GM18868 (cell line): ENCODE measurements around the gene VANGL2.

ENCODE experiments used
- ATAC-seq: cut with Tn5 transposase; IDR thresholded peaks from one replicate; pipeline ENCODE4 v1.9.1; 2021; ENCODE audit warnings: mild to moderate bottlenecking, moderate library complexity; ENCODE audit not compliant: unreplicated experiment

The VANGL2 gene

DNA sequence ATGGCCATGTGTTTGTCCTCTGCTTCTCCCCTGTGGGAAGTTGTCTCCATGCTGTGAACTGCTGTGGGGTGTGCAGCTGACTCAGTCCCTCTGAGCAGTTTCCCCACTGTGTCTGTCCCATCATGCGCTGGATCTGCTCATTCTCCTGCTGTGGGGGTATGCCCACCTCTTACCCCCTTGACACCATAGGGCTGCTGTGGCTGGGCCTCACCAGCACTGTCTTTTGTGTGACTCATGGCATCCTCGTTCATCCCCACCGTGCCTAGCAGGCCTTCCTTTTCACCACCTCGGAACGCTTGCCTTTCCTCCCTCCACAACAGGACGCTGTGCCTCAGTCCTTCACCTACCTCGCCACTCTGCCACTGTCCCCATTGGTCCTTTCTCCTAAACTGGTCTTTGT lies 27.3 kb downstream of the VANGL2 start:
- no peak for ATAC-seq

DNA sequence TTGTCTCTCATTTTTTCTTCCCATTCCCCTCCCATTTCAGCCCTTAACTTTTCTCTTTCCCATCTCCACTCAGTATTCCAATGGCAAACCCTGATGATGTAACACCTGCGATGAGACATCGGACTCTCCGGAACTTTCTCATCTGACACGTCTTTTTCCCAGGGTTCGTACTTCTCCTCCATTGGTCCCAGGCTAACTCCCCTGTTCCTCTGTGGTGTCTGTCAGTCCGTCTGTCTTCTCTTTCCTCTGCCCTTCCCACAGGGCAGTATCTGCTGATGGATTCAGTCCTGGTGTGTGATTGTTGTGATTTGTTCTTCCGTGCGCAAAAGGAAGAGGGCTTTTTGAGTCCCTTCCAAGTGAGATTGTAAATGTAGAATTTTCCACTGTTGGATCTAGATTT lies 27.7 kb downstream of the VANGL2 start:
- no peak for ATAC-seq

DNA sequence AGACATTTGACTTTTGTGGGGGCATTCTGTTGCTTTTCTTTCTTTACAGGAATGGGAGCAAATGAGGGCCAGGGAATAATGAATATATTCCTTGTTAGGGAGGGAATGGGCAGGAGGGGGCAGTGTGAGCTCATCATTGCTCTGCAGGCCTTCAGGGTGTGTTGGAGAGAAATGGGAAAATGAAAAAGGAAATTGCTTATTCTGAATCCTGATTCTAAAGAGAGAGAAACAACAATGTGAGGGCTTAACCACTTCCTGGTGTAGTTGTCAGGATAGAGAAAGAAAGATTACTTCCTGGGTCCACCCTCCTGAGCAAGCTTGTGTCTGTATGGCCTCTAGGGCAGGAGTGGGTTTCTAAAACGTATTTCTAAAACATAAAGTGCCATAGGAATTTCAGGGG lies 28.3 kb downstream of the VANGL2 start:
- peak; percentile 25 for ATAC-seq

DNA sequence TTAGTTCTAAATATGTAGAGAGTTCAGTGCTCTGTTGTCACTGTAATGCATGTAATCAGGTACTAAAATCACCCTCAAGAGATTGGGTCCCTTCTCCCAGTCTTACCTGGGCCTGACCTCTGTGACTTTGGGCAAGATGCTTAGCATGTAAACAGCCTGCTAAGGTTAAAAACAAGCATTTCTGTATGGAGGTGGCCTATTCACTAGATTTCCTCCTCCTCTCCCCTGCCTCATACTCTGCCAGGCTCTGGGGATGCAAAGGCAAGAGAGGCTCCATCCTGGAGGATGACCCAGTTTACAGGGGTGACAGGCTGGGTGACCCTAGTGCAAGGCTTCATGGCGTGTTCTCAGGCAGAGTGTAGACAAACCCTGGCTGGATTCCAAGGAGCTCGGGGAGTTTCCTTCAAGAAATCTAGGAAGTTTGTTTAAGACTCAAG lies 28.8 kb downstream of the VANGL2 start:
- peak; percentile 16 for ATAC-seq

DNA sequence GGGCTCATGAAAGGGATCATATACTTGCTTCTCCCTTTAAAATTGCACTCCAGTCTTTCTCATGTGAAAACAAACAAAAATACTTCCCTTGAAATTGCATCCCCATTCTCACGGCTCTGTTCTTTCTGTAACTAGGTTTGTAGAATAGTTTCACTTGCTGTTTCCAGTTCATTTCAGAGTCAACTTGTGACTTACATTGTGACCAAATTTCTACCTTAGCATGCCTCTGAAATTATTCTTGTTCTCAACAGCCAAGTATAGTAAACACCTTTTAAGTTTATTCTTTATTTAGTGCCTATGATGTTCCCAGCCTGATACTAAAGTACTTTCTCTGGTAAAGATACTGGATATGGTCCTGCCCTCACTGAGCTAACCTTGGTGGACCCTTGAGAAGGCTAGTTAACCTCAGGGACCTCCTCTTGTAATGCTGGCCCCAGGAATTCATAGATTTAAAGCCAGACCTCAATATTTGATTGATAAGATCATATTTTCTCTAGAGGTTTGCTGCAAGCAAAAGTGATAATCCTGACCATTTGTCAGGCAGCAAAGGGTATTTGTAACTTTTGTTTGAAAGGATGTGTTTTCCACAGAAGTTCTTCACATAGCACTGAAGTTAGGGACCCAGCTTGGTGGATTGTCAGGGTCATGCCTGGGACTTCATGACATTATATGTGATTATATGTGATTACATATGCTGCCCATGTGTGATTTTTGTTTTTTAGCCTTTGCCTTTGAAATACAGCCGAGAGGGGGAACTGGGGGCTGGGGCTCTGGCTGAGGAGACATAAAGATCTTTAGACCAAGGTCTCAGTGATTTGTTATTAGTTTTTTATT lies 29.6 kb downstream of the VANGL2 start:
- peak; percentile 40 for ATAC-seq

DNA sequence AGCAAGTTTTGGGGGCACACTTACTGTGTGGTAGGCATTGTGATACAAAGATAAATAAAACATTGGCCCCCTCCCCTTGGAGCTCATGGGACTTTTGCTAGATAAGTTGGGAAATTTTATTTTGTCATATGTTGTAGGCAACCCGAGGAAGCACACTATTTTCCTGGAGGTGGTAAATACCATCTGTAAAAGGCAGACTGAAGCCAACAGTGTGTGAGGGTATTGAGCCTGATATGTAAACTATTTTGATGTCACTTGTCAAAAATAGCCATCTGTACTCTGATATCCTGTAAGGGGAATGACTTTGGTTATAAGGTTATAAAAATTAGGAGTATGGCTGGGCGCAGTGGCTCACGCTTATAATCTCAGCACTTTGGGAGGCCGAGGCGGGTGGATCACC lies 30.6 kb downstream of the VANGL2 start:
- ATAC-seq, result no peak

DNA sequence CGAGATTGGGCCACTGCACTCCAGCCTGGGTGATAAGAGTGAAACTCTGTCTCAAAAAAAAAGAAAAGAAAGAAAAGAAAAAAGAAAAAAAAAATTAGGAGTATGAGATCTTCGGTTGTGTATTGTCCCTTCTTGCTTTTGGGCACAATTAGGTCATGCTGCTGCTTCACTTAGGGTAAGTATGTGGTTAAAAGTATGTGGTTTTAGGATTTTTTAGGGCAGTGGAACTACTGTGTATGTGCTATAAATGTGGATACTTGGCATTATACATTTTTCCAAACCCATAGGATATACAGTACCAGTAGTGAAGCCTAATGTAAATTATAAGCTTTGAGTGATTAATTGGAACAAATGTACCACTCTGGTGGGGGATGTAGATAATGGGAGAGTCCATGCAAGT lies 31.2 kb downstream of the VANGL2 start:
- no peak for ATAC-seq

DNA sequence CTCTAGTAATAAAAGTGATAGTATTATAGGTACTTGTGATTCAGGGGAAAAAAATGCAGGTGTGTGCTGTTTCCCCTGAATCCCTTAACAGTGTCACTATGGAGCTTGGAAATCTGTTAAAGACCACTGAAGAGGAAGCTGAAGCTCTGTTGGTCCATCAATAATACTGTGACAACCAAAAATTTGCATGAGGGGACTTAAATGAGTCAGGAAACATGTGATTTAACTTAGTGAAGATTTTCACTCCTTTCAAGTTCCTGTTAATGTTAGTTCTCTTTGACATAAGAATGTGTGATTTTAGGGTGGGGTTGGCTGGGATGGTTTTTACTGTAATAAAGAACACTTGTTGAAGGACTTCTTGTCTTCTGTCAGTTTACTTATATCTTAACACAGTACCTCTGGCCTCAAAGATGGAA lies 32.0 kb downstream of the VANGL2 start:
- ATAC-seq, result peak; percentile 60

DNA sequence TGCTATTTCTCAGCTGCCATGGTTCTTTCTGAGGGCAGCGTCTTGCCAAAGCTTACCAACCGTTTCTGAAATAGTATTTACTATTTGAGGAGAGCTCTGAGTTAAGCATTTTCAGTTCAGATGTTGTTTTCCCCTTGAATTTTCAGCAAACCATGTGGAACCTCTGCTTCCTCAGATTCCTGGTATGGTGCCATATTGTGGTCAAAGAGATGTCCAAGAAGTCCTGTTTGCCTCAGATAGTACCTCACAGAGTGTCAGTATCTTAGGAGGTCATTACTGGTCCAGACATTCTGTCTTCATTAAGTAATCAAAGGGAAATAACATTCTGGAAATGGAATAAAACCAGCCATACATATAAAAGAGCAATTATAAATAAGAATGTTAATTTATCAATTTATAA lies 36.6 kb downstream of the VANGL2 start:
- no peak for ATAC-seq

DNA sequence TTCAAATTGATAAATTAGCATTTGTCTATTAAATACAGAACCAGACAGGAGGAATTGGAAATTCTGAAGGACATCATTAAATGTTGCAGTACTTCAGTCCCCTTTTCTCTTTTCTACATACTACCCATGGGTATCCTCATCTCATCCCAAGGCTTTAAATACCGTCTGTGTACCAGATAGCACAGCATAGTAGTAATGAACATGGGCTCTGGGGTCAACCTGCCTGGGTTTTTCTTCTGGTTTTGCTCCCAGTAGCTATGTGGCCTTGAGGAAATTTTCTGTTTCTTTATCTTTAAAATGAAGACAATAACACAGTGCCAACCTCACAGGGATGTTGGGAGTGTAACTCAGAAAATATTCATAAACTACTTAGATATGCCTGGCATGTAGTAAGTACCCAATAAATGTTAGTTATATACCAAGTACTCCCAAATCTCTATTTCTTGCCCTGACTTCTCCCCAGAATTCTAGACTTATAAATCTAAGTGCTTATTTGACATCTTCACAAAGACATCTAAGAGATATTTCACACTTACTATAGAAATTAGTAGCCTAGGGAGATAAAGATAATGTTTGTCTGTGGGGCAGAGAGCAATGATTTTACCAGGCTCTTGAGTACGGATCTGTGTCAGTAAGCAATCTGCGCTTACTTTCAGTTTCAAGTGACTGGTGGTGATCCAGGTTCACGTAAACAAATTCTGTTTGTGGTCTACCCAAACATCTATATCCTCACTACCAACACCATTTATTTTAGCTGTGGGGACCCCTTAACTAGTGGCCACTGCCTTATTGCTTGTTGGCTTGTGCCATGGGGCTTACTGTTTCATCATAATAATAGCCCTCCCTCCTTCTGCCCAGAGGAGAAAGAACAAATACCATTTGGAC lies 37.3 kb downstream of the VANGL2 start:
- peak; percentile 86 for ATAC-seq

DNA sequence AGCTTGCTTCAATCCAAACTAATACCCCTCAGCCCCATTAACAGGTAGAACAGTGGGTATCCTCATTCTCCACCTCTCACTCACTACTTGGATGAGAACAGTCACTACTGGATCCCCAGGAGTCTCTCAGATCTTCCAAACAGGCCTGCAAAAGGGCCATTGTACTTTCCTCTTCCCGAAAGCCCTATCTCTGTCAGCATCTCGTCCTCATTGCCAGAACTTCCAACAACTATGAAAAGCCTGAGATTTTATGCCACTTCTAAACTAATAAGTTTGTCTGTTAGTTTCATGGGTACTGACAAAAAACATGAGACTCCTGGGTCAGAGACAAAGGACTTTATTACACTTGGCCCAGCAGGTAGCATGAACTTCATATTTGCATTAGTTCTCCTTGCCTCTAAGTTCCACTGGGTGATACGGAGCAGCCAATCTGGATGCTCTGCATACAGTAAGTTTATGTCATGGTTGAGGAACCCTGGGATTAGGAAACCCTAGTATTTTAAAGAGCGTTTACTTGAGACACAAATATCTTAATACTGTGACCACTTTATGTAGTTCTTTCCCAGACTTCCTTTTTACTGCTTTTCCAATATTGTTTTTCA lies 38.1 kb downstream of the VANGL2 start:
- no peak for ATAC-seq

DNA sequence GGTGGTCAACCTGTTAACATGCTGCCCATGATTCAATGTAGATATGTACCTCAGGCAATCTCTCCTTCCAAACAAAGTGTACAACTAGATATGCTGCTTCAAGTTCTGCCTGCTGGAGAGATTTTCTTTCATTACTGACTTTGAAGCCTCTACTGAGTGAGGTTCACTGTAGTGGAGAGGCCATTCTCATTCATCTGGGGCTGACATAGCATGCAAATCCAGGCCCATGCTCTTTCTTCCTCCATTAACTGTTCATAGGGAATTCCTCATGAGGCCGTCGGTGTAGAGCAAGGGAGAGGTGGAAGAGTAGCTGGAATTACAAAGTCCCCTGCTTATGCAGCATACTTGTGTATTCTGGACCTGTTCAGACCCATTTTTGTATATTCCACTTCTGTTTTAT lies 38.6 kb downstream of the VANGL2 start:
- no peak for ATAC-seq

DNA sequence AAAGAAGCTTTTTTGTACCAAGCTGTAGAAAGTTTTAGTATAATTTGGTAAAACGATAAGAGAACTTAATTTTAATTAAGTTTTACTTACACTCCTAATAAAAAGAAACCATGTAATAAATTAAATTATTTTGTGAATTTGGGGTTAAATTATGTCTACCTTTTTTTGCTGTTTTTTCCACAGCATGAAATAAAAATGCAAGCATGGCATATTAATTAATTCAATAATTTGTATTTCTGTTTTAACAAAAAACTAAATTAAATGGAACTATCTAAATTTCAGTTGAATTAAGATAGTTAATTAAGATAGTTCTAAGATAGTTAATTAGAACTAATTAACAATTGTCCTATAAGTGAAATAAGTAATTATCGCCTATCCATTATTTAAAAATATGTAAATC lies 39.4 kb downstream of the VANGL2 start:
- ATAC-seq, result no peak

DNA sequence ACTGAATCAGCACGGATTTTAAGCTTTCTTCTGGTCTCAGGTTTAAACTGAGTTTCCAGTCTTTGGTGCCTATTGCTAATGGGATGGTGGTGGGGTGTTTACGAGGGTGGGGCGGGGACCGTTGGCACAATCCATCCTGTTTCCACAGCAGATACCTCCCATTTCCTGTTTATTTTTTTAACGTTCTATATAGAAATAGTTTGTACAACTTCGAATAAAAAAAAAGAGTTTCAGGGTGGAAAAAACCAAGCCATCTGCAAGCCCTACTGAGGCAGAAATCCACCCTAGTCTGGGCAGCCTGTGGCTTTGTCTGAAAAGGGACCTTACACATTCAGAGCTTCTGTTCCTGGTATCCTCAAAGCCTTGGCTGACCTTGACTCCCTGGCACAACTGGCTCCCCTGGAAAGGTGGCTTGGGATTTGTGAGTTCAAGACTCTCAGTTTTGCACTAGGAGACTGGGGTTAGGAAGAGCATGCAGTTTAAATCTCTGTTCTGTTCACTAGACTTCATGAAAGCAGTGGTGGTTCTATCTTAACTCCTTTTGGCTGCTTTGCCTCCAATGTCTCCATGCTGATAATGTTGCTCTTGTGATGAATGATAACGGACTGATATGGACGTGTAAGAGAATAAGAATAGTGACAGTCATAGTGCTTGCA lies 46.7 kb downstream of the VANGL2 start:
- no peak for ATAC-seq

DNA sequence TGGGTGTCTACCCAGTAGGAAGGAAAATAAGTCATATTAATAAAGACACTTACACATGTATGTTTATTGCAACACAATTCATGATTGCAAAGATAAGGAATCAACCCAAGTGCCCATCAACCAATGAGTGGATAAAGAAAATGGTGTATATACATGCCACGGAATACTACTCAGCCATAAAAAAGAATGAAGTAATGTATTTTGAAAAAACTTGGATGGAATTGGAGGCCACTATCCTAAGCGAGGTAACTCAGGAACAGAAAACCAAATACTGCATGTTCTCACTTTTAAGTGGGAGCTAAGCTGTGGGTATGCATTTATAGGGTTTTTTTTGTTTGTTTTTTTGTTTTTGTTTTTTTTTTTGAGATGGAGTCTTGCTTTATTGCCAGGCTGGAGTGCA lies 49.1 kb downstream of the VANGL2 start:
- no peak for ATAC-seq

DNA sequence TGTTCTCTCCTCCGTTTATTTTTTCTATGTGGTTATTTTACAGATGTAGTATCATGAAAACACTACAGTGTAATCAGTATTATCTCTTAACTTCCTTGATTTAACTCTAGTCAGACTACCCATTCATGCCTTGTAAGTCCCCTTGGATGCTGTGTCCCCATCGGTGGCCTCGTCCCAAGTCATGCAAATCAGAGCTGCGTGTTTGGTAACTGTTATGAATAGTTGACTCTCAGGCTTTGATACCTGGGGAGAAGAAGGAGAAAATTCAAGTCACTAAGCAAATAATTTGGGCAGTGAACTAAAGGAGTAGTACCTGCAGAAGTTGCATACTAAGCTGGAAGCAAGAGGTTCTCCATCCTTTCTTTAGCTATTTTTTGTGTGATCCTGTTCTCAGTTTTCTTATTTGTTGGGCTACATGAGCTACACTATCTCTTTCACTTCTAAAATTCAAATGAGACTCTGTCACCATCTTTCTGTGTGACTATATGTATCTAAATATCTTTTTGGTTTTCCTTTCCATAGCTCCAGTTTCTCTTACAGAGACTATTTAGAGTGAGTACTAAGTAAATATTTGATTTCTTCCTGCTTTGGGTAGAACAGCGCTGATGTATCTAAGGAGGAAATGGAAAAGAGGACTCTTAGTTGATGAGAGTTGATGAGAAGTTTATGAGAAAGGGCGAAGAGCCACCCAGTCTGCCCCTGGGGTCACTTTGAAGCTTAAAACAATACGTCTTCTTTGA lies 50.9 kb downstream of the VANGL2 start:
- peak; percentile 35 for ATAC-seq

DNA sequence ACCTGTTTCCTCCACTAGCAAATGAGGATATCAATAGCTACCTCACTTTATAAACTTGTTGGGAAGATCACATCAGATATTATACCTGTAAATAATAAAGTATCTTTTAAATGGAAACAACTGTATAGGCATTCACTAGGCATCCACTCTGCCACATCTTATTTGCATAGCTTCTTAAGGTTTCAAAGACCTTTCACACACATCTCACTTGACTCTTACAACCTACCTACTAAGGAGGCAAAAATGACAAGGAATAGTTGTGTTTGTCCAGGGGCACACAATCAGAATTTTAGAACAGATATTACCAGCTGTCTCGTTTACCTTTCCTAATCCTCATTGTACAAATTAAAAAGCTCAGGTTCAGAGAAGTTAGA lies 51.5 kb downstream of the VANGL2 start:
- no peak for ATAC-seq

DNA sequence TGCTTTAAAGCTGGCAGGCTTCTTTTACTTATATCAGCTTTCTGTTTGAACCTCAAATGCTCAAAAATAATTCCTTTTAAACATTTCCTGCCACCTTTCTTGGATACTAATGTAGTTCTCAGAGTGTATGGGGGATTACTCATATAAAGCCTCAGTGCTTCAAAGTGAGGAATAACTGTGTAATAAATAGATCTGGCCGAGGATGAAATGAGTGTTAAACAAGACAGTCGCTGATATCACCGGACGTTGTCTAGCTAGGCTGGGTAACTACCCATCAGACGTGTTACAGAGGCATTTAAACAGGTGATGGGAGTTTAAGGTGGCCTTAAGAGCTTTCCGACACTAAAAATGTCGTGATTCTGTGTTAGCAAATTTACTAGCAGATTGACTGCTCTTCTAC lies 53.1 kb downstream of the VANGL2 start:
- ATAC-seq, result peak; percentile 64

DNA sequence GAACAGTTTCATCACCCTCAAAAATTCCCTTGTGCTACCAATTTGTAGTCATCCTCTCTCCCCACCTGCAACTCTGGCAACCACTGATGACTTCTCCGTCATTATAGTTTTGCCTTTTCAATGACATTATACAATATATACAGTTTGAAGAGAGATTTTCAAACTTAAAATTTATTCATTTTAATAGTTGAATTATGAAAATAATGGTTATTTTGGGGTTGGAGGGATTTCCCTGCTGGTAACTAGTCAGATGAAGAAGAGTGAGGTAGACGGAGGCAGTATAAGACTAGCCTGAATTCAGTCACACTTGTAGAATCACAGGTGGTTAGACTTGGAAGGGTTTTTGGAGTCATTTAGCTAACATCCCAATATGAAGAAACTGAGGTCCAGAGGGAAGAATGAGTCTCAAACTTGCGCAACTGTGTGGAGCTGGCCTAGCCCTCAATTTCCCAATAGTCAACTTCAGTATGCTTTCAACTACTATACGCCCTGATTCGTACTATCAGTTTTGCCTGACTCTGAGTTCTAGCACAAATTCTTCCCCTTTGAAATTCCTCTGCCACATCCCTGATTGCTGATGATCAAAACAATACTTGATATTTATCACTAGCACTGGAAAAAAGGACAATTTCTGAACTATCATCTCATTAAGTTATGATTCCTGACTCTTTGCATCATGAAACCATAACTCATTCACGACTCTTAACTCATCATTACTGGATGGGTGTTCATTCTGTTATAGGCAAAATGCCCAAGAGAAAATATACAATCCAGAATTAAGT lies 54.2 kb downstream of the VANGL2 start:
- ATAC-seq, result peak; percentile 46

DNA sequence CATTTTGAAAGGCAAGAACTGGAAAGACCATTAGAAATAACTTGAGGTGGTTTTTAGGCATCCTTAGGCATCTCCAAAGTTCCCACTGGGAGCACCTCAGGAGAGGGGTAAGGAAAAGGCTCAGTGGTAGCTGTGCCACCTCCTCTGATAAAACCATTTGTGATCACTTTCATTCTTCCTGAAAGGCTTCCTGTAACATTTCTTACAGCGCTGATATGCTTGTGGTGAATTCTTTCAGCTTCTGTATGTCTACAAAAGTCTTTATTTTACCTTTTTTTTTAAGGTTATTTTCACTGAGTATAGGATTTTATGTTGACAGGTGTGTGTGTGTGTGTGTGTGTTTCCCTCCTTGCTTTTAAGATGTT lies 54.8 kb downstream of the VANGL2 start:
- no peak for ATAC-seq
